ENCODE data around the gene PEX7. TPM values are rescaled to one million over a fixed set of nuclear protein-coding genes. Genes with fewer than 3 reads are reported as not detected.
"Not testable (repeated sequence)": the region's sequence is repeated elsewhere in the genome, so short reads cannot be mapped to it uniquely, and the experiment has no call there.

PEX7 gene
- total RNA-seq, 1 donor from 2014 or later, result 20.0 TPM

- Histone ChIP-seq H3K4me3 (ENCODE audit: low read depth, low read length) (no peak overlapping the region), H3K36me3 (ENCODE audit: control insufficient read depth, insufficient read depth, low read length) (no peaks in the 10 kb centered on the region), H3K27me3 (ENCODE audit: control insufficient read depth, insufficient read depth, low read length) (peaks cover 21% of the 10 kb centered on the region)
- peak; percentile 17 for TF ChIP-seq CTCF (IDR thresholded peaks at IDR 0.05; ENCODE audit: insufficient read depth, low read length, severe bottlenecking)
- FAIRE-seq, result peak; percentile 32
- no peak for DNase-seq (ENCODE audit: low read depth)
Measured at GRCh38 chr6:136927292-136927691, 104.9 kb downstream of the PEX7 start.

GRCh38 chr6:136930528-136930927 lies 108.1 kb downstream of the PEX7 start:
- no peak for DNase-seq (ENCODE audit: low read depth)
- Histone ChIP-seq H3K27me3 (ENCODE audit: control insufficient read depth, insufficient read depth, low read length) (peaks cover 4% of the 10 kb centered on the region), H3K36me3 (ENCODE audit: control insufficient read depth, insufficient read depth, low read length) (no peaks in the 10 kb centered on the region), H3K4me3 (ENCODE audit: low read depth, low read length) (no peak overlapping the region)
- no peak for TF ChIP-seq CTCF (IDR thresholded peaks at IDR 0.05; ENCODE audit: insufficient read depth, low read length, severe bottlenecking)
- no peak for FAIRE-seq

- no peak for TF ChIP-seq CTCF (IDR thresholded peaks at IDR 0.05; ENCODE audit: insufficient read depth, low read length, severe bottlenecking)
- no peak overlapping the region for H3K4me3 ChIP-seq (ENCODE audit: low read depth, low read length)
- no peak for FAIRE-seq
Measured at GRCh38 chr6:136932599-136932998, 110.2 kb downstream of the PEX7 start.

GRCh38 chr6:136945072-136945471 lies 122.7 kb downstream of the PEX7 start:
- H3K36me3 ChIP-seq (ENCODE audit: control insufficient read depth, insufficient read depth, low read length), result no peaks in the 10 kb centered on the region
- H3K4me3 ChIP-seq (ENCODE audit: low read depth, low read length), result no peak overlapping the region
- H3K27me3 ChIP-seq (ENCODE audit: control insufficient read depth, insufficient read depth, low read length), result peaks cover 2% of the 10 kb centered on the region
- no peak for FAIRE-seq
- DNase-seq (ENCODE audit: low read depth), result no peak
- no peak for TF ChIP-seq CTCF (IDR thresholded peaks at IDR 0.05; ENCODE audit: insufficient read depth, low read length, severe bottlenecking)

More at GRCh38 chr6:136932599-136932998, 110.2 kb downstream of the PEX7 start:
- no peaks in the 10 kb centered on the region for H3K36me3 ChIP-seq (ENCODE audit: control insufficient read depth, insufficient read depth, low read length)
- no peak for DNase-seq (ENCODE audit: low read depth)
- H3K27me3 ChIP-seq (ENCODE audit: control insufficient read depth, insufficient read depth, low read length), result peaks cover 4% of the 10 kb centered on the region

- TF ChIP-seq CTCF (IDR thresholded peaks at IDR 0.05; ENCODE audit: insufficient read depth, low read length, severe bottlenecking), result no peak
- Histone ChIP-seq H3K36me3 (ENCODE audit: control insufficient read depth, insufficient read depth, low read length) (no peaks in the 10 kb centered on the region), H3K27me3 (ENCODE audit: control insufficient read depth, insufficient read depth, low read length) (peaks cover 2% of the 10 kb centered on the region), H3K4me3 (ENCODE audit: low read depth, low read length) (no peak overlapping the region)
- FAIRE-seq, result no peak
- DNase-seq (ENCODE audit: low read depth), result no peak
Measured at GRCh38 chr6:136945711-136946121, 123.3 kb downstream of the PEX7 start.

GRCh38 chr6:136947037-136947436 lies 124.6 kb downstream of the PEX7 start:
- no peak for FAIRE-seq
- no peak for DNase-seq (ENCODE audit: low read depth)
- H3K27me3 ChIP-seq (ENCODE audit: control insufficient read depth, insufficient read depth, low read length), result peaks cover 2% of the 10 kb centered on the region

GRCh38 chr6:136949957-136950356 lies 127.6 kb downstream of the PEX7 start:
- not testable (repeated sequence) for H3K4me3 ChIP-seq (ENCODE audit: low read depth, low read length); H3K27me3 ChIP-seq (ENCODE audit: control insufficient read depth, insufficient read depth, low read length); DNase-seq (ENCODE audit: low read depth); H3K36me3 ChIP-seq (ENCODE audit: control insufficient read depth, insufficient read depth, low read length); FAIRE-seq

More at GRCh38 chr6:136947037-136947436, 124.6 kb downstream of the PEX7 start:
- no peak overlapping the region for H3K4me3 ChIP-seq (ENCODE audit: low read depth, low read length)
- TF ChIP-seq CTCF (IDR thresholded peaks at IDR 0.05; ENCODE audit: insufficient read depth, low read length, severe bottlenecking), result no peak
- H3K36me3 ChIP-seq (ENCODE audit: control insufficient read depth, insufficient read depth, low read length), result no peaks in the 10 kb centered on the region

Data from bronchial epithelial cell (primary cell).